HepG2 (cell line): Measurements from ENCODE around the gene SLC2A11. TPM values are rescaled to one million over a fixed set of nuclear protein-coding genes. Genes with fewer than 3 reads are reported as not detected.

Experiments used
- ATAC-seq: fragments of 200-7000 bp; cut with Tn5 transposase; 3 replicates; pipeline ENCODE4 v1.9.1; 2020; ENCODE audit warnings: mild to moderate bottlenecking, moderate library complexity
- BruUV-seq: library from RNA; stranded (reverse); fragments of 400-500 nt; replicated peaks from 2 replicates; lab custom pipeline; 2021; lab: Mats Ljungman, UMichigan
- CTCF ChIA-PET: fragments of 300-600 bp; formaldehyde crosslinking; extraction: SDS; loops from one replicate; lab custom pipeline; 2021; ENCODE audit warnings: low total read pairs, inconsistent platforms, low intra/inter-chr PET ratio; lab: Yijun Ruan, JAX
- POLR2A ChIA-PET: fragments of 350-600 bp; sonication (Branson Sonifier 250); formaldehyde crosslinking; loops from one replicate; lab custom pipeline; 2020; ENCODE audit warnings: antibody characterized with exemption, inconsistent platforms; lab: Yijun Ruan, JAX
- DNase-seq: peaks from one replicate; pipeline ENCODE4 v3.0.0-alpha.2; 2015; ENCODE audit warnings: low spot score
- FAIRE-seq: peaks from 3 replicates; lab custom pipeline; 2011; peaks lifted over from hg19 to GRCh38; lab: Jason Lieb, UNC
- H2AFZ ChIP-seq: one replicate; pipeline ENCODE4 v1.6.1; 2011; ENCODE audit warnings: low read length, inconsistent platforms
- H3K27ac ChIP-seq: fragments of 300-600 bp; 3 replicates; pipeline ENCODE4 v1.8.0; 2011; ENCODE audit warnings: mixed run types, mild to moderate bottlenecking, mixed read lengths, low read length, inconsistent platforms; ENCODE audit not compliant: insufficient read depth; ENCODE audit errors: extremely low read length
- H3K27me3 ChIP-seq, 2 experiments: fragments of 200-600 bp in 1 of 2; 2 replicates in 1 of 2; 3 replicates in 1 of 2; pipeline versions ENCODE4 v1.6.0 to v1.8.0; 2011; ENCODE audit warnings: low read length in 2 of 2, mild to moderate bottlenecking in 2 of 2, moderate library complexity in 2 of 2, inconsistent platforms in 1 of 2; ENCODE audit not compliant: insufficient read depth in 2 of 2, control insufficient read depth in 1 of 2
- H3K36me3 ChIP-seq, 2 experiments: fragments of 200-600 bp in 1 of 2; replicated peaks in 1 of 2; 2 replicates in 1 of 2; 3 replicates in 1 of 2; pipeline versions ENCODE4 v1.5.1 to v1.8.0; 2011; ENCODE audit warnings: low read length in 2 of 2, inconsistent platforms in 1 of 2; ENCODE audit not compliant: insufficient read depth in 2 of 2, control insufficient read depth in 1 of 2
- H3K4me1 ChIP-seq: 2 replicates; pipeline ENCODE4 v1.5.1; 2012; ENCODE audit warnings: low read length, inconsistent platforms; ENCODE audit not compliant: insufficient read depth
- H3K4me2 ChIP-seq: 2 replicates; pipeline ENCODE4 v1.6.0; 2011; ENCODE audit warnings: low read depth, low read length, inconsistent platforms
- H3K4me3 ChIP-seq, 3 experiments: fragments of 200-600 bp in 1 of 3; sonication (generic), shearing (Covaris generic) in 1 of 3; replicated peaks in 1 of 3; 2 replicates each; pipeline ENCODE4 v1.5.1; 2011 to 2016; ENCODE audit warnings: low read length in 3 of 3, inconsistent platforms in 2 of 3, low read depth in 2 of 3, mild to moderate bottlenecking in 2 of 3, control low read depth in 1 of 3, mixed read lengths in 1 of 3; ENCODE audit not compliant: insufficient read depth in 1 of 3
- H3K79me2 ChIP-seq: one replicate; pipeline ENCODE4 v1.6.1; 2011; ENCODE audit warnings: low read length, inconsistent platforms; ENCODE audit not compliant: insufficient read depth
- H3K9ac ChIP-seq: 2 replicates; pipeline ENCODE4 v1.6.0; 2011; ENCODE audit warnings: mild to moderate bottlenecking, low read depth, low read length, inconsistent platforms; ENCODE audit not compliant: insufficient read depth
- H3K9me3 ChIP-seq: 2 replicates; pipeline ENCODE4 v1.5.1; 2012; ENCODE audit warnings: mild to moderate bottlenecking, low read length
- H4K20me1 ChIP-seq: 2 replicates; pipeline ENCODE4 v1.6.0; 2011; ENCODE audit warnings: inconsistent platforms, mild to moderate bottlenecking, low read length, moderate library complexity; ENCODE audit not compliant: insufficient read depth
- ARNTL ChIP-seq: sonication (generic); formaldehyde crosslinking; IDR thresholded peaks from 2 replicates; pipeline ENCODE4 v1.4.0; 2020; ENCODE audit warnings: mild to moderate bottlenecking, missing genetic modification reagents
- KMT2B ChIP-seq: IDR thresholded peaks from 2 replicates; pipeline ENCODE4 v1.6.1; 2016; ENCODE audit warnings: missing genetic modification reagents, missing compliant biosample characterization
- NR1H2 ChIP-seq: sonication (generic); formaldehyde crosslinking; IDR thresholded peaks from 2 replicates; pipeline ENCODE4 v1.8.1; 2022; ENCODE audit warnings: low read depth, missing genetic modification reagents, borderline replicate concordance
- PTBP1 ChIP-seq: fragments of 200-400 bp; formaldehyde crosslinking; IDR thresholded peaks from 2 replicates; pipeline ENCODE4 v1.6.1; 2018; ENCODE audit warnings: low read length, low read depth; ENCODE audit not compliant: poor library complexity, severe bottlenecking
- U2AF1 ChIP-seq: fragments of 200-400 bp; formaldehyde crosslinking; optimal IDR thresholded peaks from 2 replicates; pipeline ENCODE3; 2017; ENCODE audit warnings: mild to moderate bottlenecking, low read depth, low read length
- YY1 ChIP-seq: IDR thresholded peaks from 2 replicates; pipeline ENCODE4 v1.6.1; 2011; ENCODE audit warnings: low read length, low read depth, moderate library complexity, mild to moderate bottlenecking; ENCODE audit not compliant: insufficient read depth, insufficient replicate concordance
- ZBTB1 ChIP-seq: sonication (generic); formaldehyde crosslinking; IDR thresholded peaks from 2 replicates; pipeline ENCODE4 v1.4.0; 2020; ENCODE audit warnings: missing genetic modification reagents, borderline replicate concordance
- ZNF280D ChIP-seq: sonication (generic); formaldehyde crosslinking; IDR thresholded peaks from 2 replicates; pipeline ENCODE4 v1.5.1; 2020; ENCODE audit warnings: mild to moderate bottlenecking, missing genetic modification reagents
- ZNF512 ChIP-seq: sonication (generic); formaldehyde crosslinking; IDR thresholded peaks from 2 replicates; pipeline ENCODE4 v1.4.0; 2020; ENCODE audit warnings: mild to moderate bottlenecking, missing genetic modification reagents
- ZNF792 ChIP-seq: IDR thresholded peaks from 2 replicates; pipeline ENCODE4 v1.6.1; 2016
- WGBS: methylation state at CpG from one replicate; pipeline ENCODE4 v1.1.6; 2017; ENCODE audit warnings: low lambda C conversion rate; 5-methylcytosine and 5-hydroxymethylcytosine counted together
- in situ Hi-C: cut with HindIII; loops from 2 replicates; pipeline ENCODE4 v1.10.0; 2017; ENCODE audit warnings: low pct_unique_long_range_greater_than_20kb; ENCODE audit not compliant: extremely low pct_ligation_motif_present
- intact Hi-C: fragments of 100-400 bp; cut with micrococcal nuclease; formaldehyde crosslinking; loops from one replicate; pipeline ENCODE4 v1.10.0; 2022; ENCODE audit not compliant: unreplicated experiment
- polyA plus RNA-seq, 8 experiments: library from polyadenylated mRNA; depleted of rRNA in 3 of 8; stranded (reverse) in 7 of 8; unstranded in 1 of 8; fragments of >200 nt; fragmentation: Illumina TruSeq in 4 of 8; extraction: Trizol in 4 of 8; gene quantifications; 2 replicates each; pipeline versions ENCODE4 v1.2.1 to v1.2.3, GENCODE V29; 2011 to 2016; ENCODE audit warnings: low read depth in 4 of 8, missing spikeins in 1 of 8, mixed read lengths in 1 of 8; ENCODE audit not compliant: insufficient read depth in 1 of 8
- total RNA-seq, 5 experiments: library from RNA; depleted of rRNA; stranded (reverse); fragments of >200 nt; fragmentation: Illumina TruSeq; extraction: Trizol; gene quantifications; 2 replicates each; pipeline ENCODE4 v1.2.3, GENCODE V29; 2016; ENCODE audit warnings: low read depth in 1 of 5
- TF ChIP-seq, protein P1 (sequence below): IDR thresholded peaks from 2 replicates; pipeline ENCODE4 v1.6.1; 2016; ENCODE audit warnings: control low read depth
- TF ChIP-seq, protein P2 (sequence below): IDR thresholded peaks from 2 replicates; pipeline ENCODE4 v1.6.1; 2012; ENCODE audit warnings: inconsistent platforms
- TF ChIP-seq, protein P3 (sequence below): sonication (generic); formaldehyde crosslinking; IDR thresholded peaks from 2 replicates; pipeline ENCODE4 v1.4.0; 2020; ENCODE audit warnings: missing genetic modification reagents

Gene SLC2A11
- total and polyA plus RNA-seq, 2 of the 13 experiments (the other 11 are each of a cell fraction or from before 2014, with no cell fraction given), result 15.2 to 15.4 TPM

GRCh38 chr22:23912293-23912903 is 54.7 kb downstream of the SLC2A11 start:
- CTCF ChIA-PET, result no interaction called here
- DNase-seq, result no peak
- Histone ChIP-seq H3K27me3 (no peaks in the 10 kb centered on the region; a peak in 1 of 5 replicates), H3K79me2 (no peaks in the 10 kb centered on the region), H2AFZ (no peak overlapping the region), H3K4me1 (peaks cover 45% of the 10 kb centered on the region), H3K36me3 (peaks cover 0 to 5% of the 10 kb centered on the region in 2 experiments; a peak in 1 of 5 replicates), H3K4me2 (no peak overlapping the region), H3K4me3 (no peak overlapping the region), H3K27ac (no peak overlapping the region), H3K9me3 (no peaks in the 10 kb centered on the region), H4K20me1 (no peaks in the 10 kb centered on the region), H3K9ac (no peak overlapping the region)
- BruUV-seq, result no TSS peak
- no peak for ATAC-seq
- in situ Hi-C loops (no loop called here), intact Hi-C loops (no loop called here)
- POLR2A ChIA-PET, result interaction anchor here (1.9 to 6.9 kb wide), 2 partner anchors 19 to 55 kb away, joined by 5 to 84 read pairs; partner anchors contain the start of genes MIF and SLC2A11
- FAIRE-seq, result no peak
- WGBS, result 98% methylated on average over 9 of the region's 9 CpGs
- TF ChIP-seq KMT2B (CRISPR knock-in tag), result no peak
- no peak for TF ChIP-seq ZNF792 (CRISPR knock-in tag)
- TF ChIP-seq, protein P1, sequence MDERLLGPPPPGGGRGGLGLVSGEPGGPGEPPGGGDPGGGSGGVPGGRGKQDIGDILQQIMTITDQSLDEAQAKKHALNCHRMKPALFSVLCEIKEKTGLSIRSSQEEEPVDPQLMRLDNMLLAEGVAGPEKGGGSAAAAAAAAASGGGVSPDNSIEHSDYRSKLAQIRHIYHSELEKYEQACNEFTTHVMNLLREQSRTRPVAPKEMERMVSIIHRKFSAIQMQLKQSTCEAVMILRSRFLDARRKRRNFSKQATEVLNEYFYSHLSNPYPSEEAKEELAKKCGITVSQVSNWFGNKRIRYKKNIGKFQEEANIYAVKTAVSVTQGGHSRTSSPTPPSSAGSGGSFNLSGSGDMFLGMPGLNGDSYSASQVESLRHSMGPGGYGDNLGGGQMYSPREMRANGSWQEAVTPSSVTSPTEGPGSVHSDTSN (CRISPR knock-in tag), result no peak
- no peak for TF ChIP-seq PTBP1
- TF ChIP-seq, protein P2, sequence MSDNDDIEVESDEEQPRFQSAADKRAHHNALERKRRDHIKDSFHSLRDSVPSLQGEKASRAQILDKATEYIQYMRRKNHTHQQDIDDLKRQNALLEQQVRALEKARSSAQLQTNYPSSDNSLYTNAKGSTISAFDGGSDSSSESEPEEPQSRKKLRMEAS, result no peak
- TF ChIP-seq ZBTB1 (CRISPR knock-in tag), result no peak
- no peak for TF ChIP-seq ZNF280D (CRISPR knock-in tag)
- no peak for TF ChIP-seq ZNF512 (CRISPR knock-in tag)
- no peak for TF ChIP-seq NR1H2 (CRISPR knock-in tag)
- no peak for TF ChIP-seq U2AF1
- no peak for TF ChIP-seq YY1
- TF ChIP-seq, protein P3, sequence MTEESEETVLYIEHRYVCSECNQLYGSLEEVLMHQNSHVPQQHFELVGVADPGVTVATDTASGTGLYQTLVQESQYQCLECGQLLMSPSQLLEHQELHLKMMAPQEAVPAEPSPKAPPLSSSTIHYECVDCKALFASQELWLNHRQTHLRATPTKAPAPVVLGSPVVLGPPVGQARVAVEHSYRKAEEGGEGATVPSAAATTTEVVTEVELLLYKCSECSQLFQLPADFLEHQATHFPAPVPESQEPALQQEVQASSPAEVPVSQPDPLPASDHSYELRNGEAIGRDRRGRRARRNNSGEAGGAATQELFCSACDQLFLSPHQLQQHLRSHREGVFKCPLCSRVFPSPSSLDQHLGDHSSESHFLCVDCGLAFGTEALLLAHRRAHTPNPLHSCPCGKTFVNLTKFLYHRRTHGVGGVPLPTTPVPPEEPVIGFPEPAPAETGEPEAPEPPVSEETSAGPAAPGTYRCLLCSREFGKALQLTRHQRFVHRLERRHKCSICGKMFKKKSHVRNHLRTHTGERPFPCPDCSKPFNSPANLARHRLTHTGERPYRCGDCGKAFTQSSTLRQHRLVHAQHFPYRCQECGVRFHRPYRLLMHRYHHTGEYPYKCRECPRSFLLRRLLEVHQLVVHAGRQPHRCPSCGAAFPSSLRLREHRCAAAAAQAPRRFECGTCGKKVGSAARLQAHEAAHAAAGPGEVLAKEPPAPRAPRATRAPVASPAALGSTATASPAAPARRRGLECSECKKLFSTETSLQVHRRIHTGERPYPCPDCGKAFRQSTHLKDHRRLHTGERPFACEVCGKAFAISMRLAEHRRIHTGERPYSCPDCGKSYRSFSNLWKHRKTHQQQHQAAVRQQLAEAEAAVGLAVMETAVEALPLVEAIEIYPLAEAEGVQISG, result no peak
- no peak for TF ChIP-seq ARNTL (CRISPR knock-in tag)
